Spinal cord (tissue), 10 donors: ENCODE measurements around the gene EVI5L. TPM values are rescaled to one million over a fixed set of nuclear protein-coding genes. Genes with fewer than 3 reads are reported as not detected.
A peak's percentile ranks its signal among the peaks of the same experiment; 100 is the strongest.

ENCODE experiments used
- DNase-seq, 6 donors: peaks; one replicate each; pipeline versions ENCODE4 v3.0.0 to v3.0.0-alpha.2; 2013 to 2015; ENCODE audit warnings: low spot score in 6 of 6, low read depth in 4 of 6
- H3K27ac ChIP-seq: one replicate; pipeline ENCODE4 v1.5.1; 2013; ENCODE audit warnings: low read depth, low read length, control low read depth
- H3K27me3 ChIP-seq: one replicate; pipeline ENCODE4 v1.6.1; 2013; ENCODE audit warnings: low read length; ENCODE audit not compliant: control insufficient read depth, insufficient read depth
- H3K36me3 ChIP-seq: one replicate; pipeline ENCODE4 v1.6.1; 2013; ENCODE audit warnings: low read length; ENCODE audit not compliant: control insufficient read depth, insufficient read depth
- H3K4me1 ChIP-seq: one replicate; pipeline ENCODE4 v1.6.1; 2013; ENCODE audit warnings: low read length; ENCODE audit not compliant: control insufficient read depth, insufficient read depth
- H3K4me3 ChIP-seq: one replicate; pipeline ENCODE4 v1.5.1; 2013; ENCODE audit warnings: low read depth, low read length, control low read depth
- H3K9me3 ChIP-seq: one replicate; pipeline ENCODE4 v1.6.1; 2013; ENCODE audit warnings: low read length; ENCODE audit not compliant: control insufficient read depth, insufficient read depth
- WGBS: methylation state at CpG from one replicate; pipeline ENCODE4 v1.1.5; 2013; ENCODE audit warnings: missing lambda C conversion rate; ENCODE audit not compliant: insufficient coverage; 5-methylcytosine and 5-hydroxymethylcytosine counted together
- long read RNA-seq, 4 donors: transcript quantifications; one replicate each; lab custom pipeline, GENCODE V29; 2026
- polyA plus RNA-seq, 2 donors: library from polyadenylated mRNA; unstranded; fragments of 120-200 nt; gene quantifications; one replicate each; pipeline ENCODE4 v1.2.1, GENCODE V29; 2013; ENCODE audit not compliant: insufficient read length in 2 of 2
- total RNA-seq, 2 donors: library from RNA; depleted of rRNA in 1 of 2; stranded (reverse); fragments of 120-200 nt in 1 of 2; fragments of >200 nt in 1 of 2; gene quantifications; one replicate each; pipeline versions ENCODE4 v1.2.3 to v1.2.4, GENCODE V29; 2013 to 2014
- donor health status: healthy.

The EVI5L gene
- 10 to 100 TPM; 28.4 to 36.1 TPM for total RNA-seq
- polyA plus RNA-seq = 100 to 1,000 TPM in 1 of 2 donors, 10 to 100 TPM in 1; 99.5 to 110 TPM
- long read RNA-seq, donor 1, partial matches to known transcripts = 469 of 483 reads
- long read RNA-seq, donor 1, other reads (novel, unspliced or antisense) = 14 of 483 reads
- long read RNA-seq, donor 2, partial matches to known transcripts = 172 of 179 reads
- long read RNA-seq, donor 2, other reads (novel, unspliced or antisense) = 6 of 179 reads
- long read RNA-seq, donor 3, partial matches to known transcripts = 180 of 182 reads
- long read RNA-seq, donor 3, other reads (novel, unspliced or antisense) = 0 of 182 reads
- long read RNA-seq, donor 4, partial matches to known transcripts = 11 of 17 reads
- long read RNA-seq, donor 4, other reads (novel, unspliced or antisense) = 6 of 17 reads

GRCh38 chr19:7829561-7830271 is at the start of gene EVI5L:
Gene EVI5L, plus strand, starts transcription at chr19:7830218. Its CDS starts 16,325 bp downstream, at chr19:7846543.
- Histone ChIP-seq H3K4me1 (peaks cover 37% of the 10 kb centered on the region), H3K27me3 (no peaks in the 10 kb centered on the region), H3K36me3 (peaks cover 8% of the 10 kb centered on the region), H3K9me3 (no peaks in the 10 kb centered on the region), H3K4me3 (peak within 1 kb of the TSS; percentile 45), H3K27ac (no peak within 1 kb of the TSS)
- peak; percentile 98 to 100 (median 99) for DNase-seq
- whole genome bisulfite sequencing = 0% methylated on average over 44 of the region's 45 CpGs

DNA sequence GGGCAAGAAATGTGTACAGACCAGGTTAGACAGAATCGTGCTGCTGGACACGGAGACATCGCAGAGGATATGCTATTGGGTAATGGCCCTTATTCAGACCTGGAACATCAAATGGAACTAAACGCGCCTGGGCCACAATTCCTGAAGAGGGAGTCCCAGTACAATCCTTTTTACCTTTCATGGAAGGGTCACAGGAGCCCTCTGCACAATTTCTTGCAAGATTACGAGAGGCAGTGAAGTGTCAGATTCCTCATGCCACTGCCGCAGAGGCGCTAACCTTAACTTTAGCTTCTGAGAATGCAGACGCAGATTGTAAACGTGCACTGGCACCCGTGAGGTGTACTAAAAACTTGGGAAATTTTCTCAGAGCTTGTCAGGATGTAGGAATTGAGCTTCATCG is 48.9 kb upstream of the EVI5L start:
- no peak for DNase-seq
- 63% methylated on average over 12 of the region's 12 CpGs for WGBS
- Histone ChIP-seq H3K9me3 (no peaks in the 10 kb centered on the region), H3K36me3 (no peaks in the 10 kb centered on the region), H3K27ac (no peak overlapping the region), H3K4me1 (no peaks in the 10 kb centered on the region), H3K27me3 (peaks cover 5% of the 10 kb centered on the region), H3K4me3 (no peak overlapping the region)

DNA sequence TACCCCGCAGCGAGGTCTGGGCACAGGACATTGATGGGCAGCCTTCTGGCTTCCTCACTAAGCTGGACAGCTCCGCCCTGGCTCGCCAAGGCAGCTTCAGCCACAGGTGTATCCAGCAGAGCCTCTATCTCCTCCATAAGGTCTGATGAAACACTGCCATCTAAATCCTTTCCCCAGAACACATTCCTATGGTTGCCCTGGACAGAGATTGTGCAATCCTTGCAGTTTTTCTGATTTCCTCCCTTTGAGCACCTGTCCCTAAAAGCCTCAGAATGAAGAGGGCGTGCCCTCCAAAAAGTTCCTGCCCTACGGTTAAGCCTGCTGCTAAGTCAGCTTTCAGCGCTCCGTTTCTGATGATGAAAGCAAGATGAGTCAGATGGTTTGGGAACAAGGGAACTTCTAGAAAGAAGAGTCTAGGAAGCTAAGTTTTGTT is 46.0 kb upstream of the EVI5L start:
- Histone ChIP-seq H3K27me3 (peaks cover 26% of the 10 kb centered on the region), H3K27ac (no peak overlapping the region), H3K4me3 (no peak overlapping the region), H3K9me3 (no peaks in the 10 kb centered on the region), H3K36me3 (no peaks in the 10 kb centered on the region), H3K4me1 (peaks cover 5% of the 10 kb centered on the region)
- DNase-seq = no peak
- WGBS = 35% methylated on average over 7 of the region's 8 CpGs

DNA sequence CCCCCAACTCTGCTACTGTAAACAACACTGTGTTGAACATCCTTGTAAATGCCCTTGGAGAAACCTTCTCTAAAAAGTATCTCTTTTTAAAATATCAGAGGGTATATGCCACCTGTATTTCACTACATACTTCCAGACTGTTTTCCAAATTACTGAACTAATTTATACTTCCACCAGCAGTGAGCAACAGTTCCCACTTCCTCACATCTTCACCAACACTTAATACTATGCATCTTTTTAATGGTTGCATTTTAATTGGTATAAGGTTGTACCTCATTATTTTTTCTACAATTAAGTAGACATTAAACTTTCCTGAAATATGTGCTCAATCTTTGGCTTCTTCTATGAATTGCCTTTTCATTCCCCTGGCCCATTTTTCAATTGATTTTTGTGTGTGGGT is 45.2 kb upstream of the EVI5L start:
- DNase-seq = no peak
- H3K27me3 ChIP-seq = peaks cover 35% of the 10 kb centered on the region
- peaks cover 9% of the 10 kb centered on the region for H3K4me1 ChIP-seq
- no peak overlapping the region for H3K27ac ChIP-seq
- H3K36me3 ChIP-seq = no peaks in the 10 kb centered on the region
- no peak overlapping the region for H3K4me3 ChIP-seq
- H3K9me3 ChIP-seq = no peaks in the 10 kb centered on the region

DNA sequence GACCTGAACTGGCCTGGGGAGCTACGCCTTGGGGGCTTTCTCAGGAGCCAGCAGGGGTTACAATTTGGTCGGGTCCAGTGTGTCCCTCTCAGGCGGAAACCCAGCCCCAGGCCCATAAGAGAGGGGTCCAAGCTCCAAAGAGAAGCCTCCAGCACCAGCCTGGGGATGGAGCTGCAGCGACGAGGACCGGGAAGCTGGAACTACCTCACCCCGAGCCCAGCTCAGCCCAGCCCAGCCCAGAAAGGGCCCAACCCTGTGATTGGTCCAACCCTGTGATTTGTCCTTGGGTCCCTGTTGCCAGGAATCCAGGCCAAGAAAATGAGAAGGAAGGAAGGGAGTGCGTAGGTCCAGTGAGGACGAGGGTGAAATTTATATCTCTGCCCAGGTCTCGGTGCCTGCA is 42.9 kb upstream of the EVI5L start:
- DNase-seq = no peak
- no peaks in the 10 kb centered on the region for H3K36me3 ChIP-seq
- H3K9me3 ChIP-seq = no peaks in the 10 kb centered on the region
- peaks cover 9% of the 10 kb centered on the region for H3K4me1 ChIP-seq
- WGBS = 22% methylated on average over 7 of the region's 10 CpGs
- H3K27me3 ChIP-seq = peaks cover 40% of the 10 kb centered on the region
- no peak overlapping the region for H3K4me3 ChIP-seq
- no peak overlapping the region for H3K27ac ChIP-seq

DNA sequence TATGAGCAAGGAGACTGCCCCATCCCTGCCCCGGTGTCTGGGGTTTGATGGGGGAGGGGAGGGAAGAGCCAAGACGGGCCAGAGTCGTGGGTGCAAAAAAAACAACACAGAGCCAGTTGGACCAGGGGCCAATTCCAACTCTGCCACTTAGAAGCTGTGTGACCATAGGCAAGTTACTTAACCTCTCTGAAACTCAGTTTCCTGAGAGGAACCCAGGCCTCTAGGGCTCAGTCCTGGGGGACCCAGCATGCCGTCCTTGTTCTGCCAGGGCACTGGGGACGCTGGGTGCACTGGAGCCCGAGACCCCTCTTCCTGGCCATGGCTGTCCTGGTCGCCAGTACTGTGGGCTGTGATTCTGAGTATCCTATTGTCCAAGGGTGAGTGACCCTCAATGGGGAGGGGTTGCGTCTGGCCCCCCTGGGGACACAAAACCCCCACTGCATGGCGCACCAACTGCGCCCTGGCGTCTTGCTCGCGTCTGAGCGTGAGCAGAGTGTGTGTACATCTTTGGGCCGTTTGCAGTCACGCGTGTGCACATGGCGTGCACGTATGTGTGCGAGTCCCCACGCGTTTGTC is 42.3 kb upstream of the EVI5L start:
- WGBS = 8% methylated on average over 19 of the region's 22 CpGs
- Histone ChIP-seq H3K9me3 (no peaks in the 10 kb centered on the region), H3K27ac (no peak overlapping the region), H3K4me3 (no peak overlapping the region), H3K4me1 (peaks cover 9% of the 10 kb centered on the region), H3K36me3 (no peaks in the 10 kb centered on the region), H3K27me3 (peaks cover 40% of the 10 kb centered on the region)
- no peak for DNase-seq

- H3K4me3 ChIP-seq = no peak overlapping the region
- peak in 2 of 6 donors; percentile 8 to 11 for DNase-seq
- H3K27ac ChIP-seq = no peak overlapping the region
- H3K4me1 ChIP-seq = peaks cover 9% of the 10 kb centered on the region
- H3K36me3 ChIP-seq = no peaks in the 10 kb centered on the region
- no peaks in the 10 kb centered on the region for H3K9me3 ChIP-seq
- under 1% methylated on average over 63 of the region's 67 CpGs for WGBS
- H3K27me3 ChIP-seq = peaks cover 40% of the 10 kb centered on the region
These were observed 41.7 kb upstream of the EVI5L start for GRCh38 chr19:7788178-7788932.

DNA sequence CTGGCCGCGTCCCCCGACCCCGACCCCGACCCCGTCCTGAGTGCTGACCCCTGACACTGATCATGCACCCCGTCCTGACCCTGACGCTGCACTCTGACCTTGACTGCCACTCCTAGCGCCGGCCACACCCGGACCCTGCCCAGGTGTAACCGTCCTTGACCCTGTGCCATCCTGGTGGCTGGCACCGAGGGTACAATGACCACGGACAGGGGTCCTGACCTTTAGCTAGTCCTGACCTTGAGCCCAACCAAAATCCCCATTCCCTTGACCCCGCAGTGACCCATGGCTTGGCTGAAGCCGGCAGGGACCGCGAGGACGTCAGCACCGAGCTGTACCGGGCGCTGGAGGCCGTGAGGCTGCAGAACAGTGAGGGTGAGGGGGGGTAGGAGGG is 41.1 kb upstream of the EVI5L start:
- WGBS = 1% methylated on average over 23 of the region's 23 CpGs
- Histone ChIP-seq H3K9me3 (no peaks in the 10 kb centered on the region), H3K4me3 (no peak overlapping the region), H3K4me1 (peaks cover 9% of the 10 kb centered on the region), H3K36me3 (no peaks in the 10 kb centered on the region), H3K27me3 (peaks cover 40% of the 10 kb centered on the region), H3K27ac (no peak overlapping the region)
- no peak for DNase-seq

DNA sequence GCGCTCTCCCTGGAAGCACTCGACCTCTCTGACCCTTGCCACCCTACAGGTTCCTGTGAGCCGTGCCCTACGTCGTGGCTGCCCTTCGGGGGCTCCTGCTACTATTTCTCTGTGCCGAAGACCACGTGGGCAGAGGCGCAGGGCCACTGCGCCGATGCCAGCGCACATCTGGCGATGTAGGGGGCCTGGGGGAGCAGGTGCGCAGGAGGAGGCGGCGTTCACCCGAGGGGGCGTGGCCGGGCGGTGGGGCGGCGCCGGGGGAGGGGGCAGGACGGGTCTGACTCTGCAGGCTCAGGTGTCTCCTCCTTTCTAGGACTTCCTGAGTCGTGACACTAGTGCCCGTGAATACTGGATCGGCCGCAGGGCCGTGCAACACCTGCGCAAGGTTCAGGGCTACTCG is 40.6 kb upstream of the EVI5L start:
- DNase-seq = no peak
- H3K9me3 ChIP-seq = no peaks in the 10 kb centered on the region
- H3K27me3 ChIP-seq = peaks cover 40% of the 10 kb centered on the region

More for the DNA sequence above, 40.6 kb upstream of the EVI5L start:
- 5% methylated on average over 31 of the region's 31 CpGs for WGBS
- H3K4me3 ChIP-seq = no peak overlapping the region
- H3K4me1 ChIP-seq = peaks cover 9% of the 10 kb centered on the region
- H3K36me3 ChIP-seq = no peaks in the 10 kb centered on the region
- no peak overlapping the region for H3K27ac ChIP-seq
